Sigmoid colon (tissue), 7 donors: ENCODE measurements around the gene EGF. TPM values are rescaled to one million over a fixed set of nuclear protein-coding genes. Genes with fewer than 3 reads are reported as not detected.
"Not testable (repeated sequence)": the region's sequence is repeated elsewhere in the genome, so short reads cannot be mapped to it uniquely, and the experiment has no call there.

Experiments used
- DNase-seq: peaks from one replicate; pipeline ENCODE4 v3.0.0-alpha.2; 2019
- H3K27ac ChIP-seq, 4 donors: fragments of 200-600 bp; sonication (generic); one replicate each; pipeline ENCODE4 v1.5.1; 2016 to 2019; ENCODE audit warnings: mild to moderate bottlenecking in 1 of 4
- H3K27me3 ChIP-seq, 3 donors: fragments of 200-600 bp; sonication (generic); one replicate each; pipeline ENCODE4 v1.5.1; 2019; ENCODE audit warnings: mild to moderate bottlenecking in 1 of 3
- H3K36me3 ChIP-seq, 4 donors: fragments of 200-600 bp; sonication (generic); one replicate each; pipeline ENCODE4 v1.5.1; 2016 to 2019
- H3K4me1 ChIP-seq, 4 donors: fragments of 200-600 bp; sonication (generic); one replicate each; pipeline ENCODE4 v1.5.1; 2017 to 2019
- H3K4me3 ChIP-seq, 4 donors: fragments of 200-600 bp; sonication (generic); one replicate each; pipeline ENCODE4 v1.5.1; 2017 to 2019; ENCODE audit warnings: mild to moderate bottlenecking in 2 of 4, moderate library complexity in 1 of 4
- H3K9me3 ChIP-seq, 4 donors: fragments of 200-600 bp in 3 of 4; sonication (generic) in 3 of 4; one replicate each; pipeline versions ENCODE4 v1.5.1 to v1.6.1; 2013 to 2019
- CTCF ChIP-seq, 4 experiments: fragments of 450-650 bp in 3 of 4; fragments of 200-600 bp in 1 of 4; IDR thresholded peaks; one replicate each; pipeline ENCODE4 v1.5.1; 2016 to 2019; ENCODE audit warnings: antibody characterized with exemption in 4 of 4, mild to moderate bottlenecking in 3 of 4, moderate library complexity in 2 of 4
- EP300 ChIP-seq, 4 donors: sonication (generic); formaldehyde crosslinking; IDR thresholded peaks; one replicate each; pipeline ENCODE4 v1.6.1; 2017; ENCODE audit warnings: antibody characterized with exemption in 4 of 4
- POLR2A ChIP-seq, 2 donors: fragments of 450-650 bp; IDR thresholded peaks; one replicate each; pipeline ENCODE4 v1.6.1; 2016; ENCODE audit warnings: antibody characterized with exemption in 2 of 2, mild to moderate bottlenecking in 2 of 2, moderate library complexity in 2 of 2
- POLR2AphosphoS5 ChIP-seq, 4 donors: sonication (generic); formaldehyde crosslinking; IDR thresholded peaks; one replicate each; pipeline ENCODE4 v1.6.1; 2017; ENCODE audit warnings: antibody characterized with exemption in 4 of 4
- WGBS, 2 donors: extraction: QIAGEN DNeasy Blood & Tissue Kit; methylation state at CpG; one replicate each; pipeline ENCODE4 v1.1.7; 2013; 5-methylcytosine and 5-hydroxymethylcytosine counted together
- intact Hi-C: fragments of 100-400 bp; cut with DNase I; formaldehyde crosslinking; loops from one replicate; pipeline ENCODE4 v1.15.1; 2023
- polyA plus RNA-seq, 3 donors: library from polyadenylated mRNA; stranded (reverse); fragments of 200-250 nt; gene quantifications; one replicate each; pipeline ENCODE4 v1.2.3, GENCODE V29; 2013
- total RNA-seq, 4 donors: library from RNA; depleted of rRNA; stranded (reverse); fragments of >200 nt; gene quantifications; one replicate each; pipeline ENCODE4 v1.1.0, GENCODE V29; 2016
- donor health status: healthy with polysubstance abuse.
- donor health status: Bipolar disorder and iron deficiency.
- donor health status: healthy.

EGF gene
- total and polyA plus RNA-seq, 7 donors = 0.46 to 1.3 (median 0.70) TPM; not detected in 1

DNA sequence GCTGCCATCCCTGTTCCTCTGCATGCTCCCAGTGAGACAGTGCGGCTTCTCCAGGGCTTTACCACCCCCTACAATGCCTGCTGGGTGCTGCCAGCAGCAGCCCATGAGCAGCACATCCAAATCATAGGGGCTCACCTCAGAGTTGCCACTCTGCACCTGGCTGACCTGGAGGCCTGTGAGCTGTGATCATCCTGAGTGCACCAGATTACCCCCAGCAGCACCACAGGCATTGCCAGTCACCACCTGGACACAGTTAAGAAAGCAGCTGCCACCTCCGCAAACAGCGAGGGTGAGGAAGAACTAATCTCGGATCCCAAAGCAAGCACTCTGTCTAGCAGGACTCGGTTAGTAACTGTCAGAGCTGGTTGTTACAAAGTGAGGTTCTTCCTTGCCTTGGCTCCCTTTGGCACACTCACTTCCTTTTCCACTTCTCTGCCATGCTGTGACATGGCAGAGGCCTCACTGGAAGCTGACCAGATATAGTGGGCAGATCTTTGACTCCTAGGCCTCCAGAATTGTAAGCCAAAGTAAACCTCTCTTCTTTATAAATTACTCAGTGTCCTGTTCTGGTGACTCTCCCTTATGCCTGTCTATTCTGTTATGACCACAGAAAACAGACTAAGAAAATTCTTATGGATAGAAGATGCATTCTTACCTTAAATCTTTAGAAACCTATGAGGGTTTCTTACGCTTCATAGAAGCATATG, 39.6 kb upstream of the EGF start:
- TF ChIP-seq CTCF (IDR thresholded peaks at IDR 0.05) (no peak), POLR2A (IDR thresholded peaks at IDR 0.05) (no peak), POLR2AphosphoS5 (IDR thresholded peaks at IDR 0.05) (no peak), EP300 (IDR thresholded peaks at IDR 0.05) (no peak)
- Histone ChIP-seq H3K36me3 (peaks cover 0 to 8% (median 2%) of the 10 kb centered on the region in 4 donors), H3K27me3 (no peaks in the 10 kb centered on the region), H3K4me1 (no peaks in the 10 kb centered on the region), H3K4me3 (no peak overlapping the region), H3K9me3 (peaks cover 0 to 2% (median 0%) of the 10 kb centered on the region in 4 donors), H3K27ac (no peak overlapping the region)
- intact Hi-C loops = no loop called here
- DNase-seq = no peak
- WGBS, 2 donors = 96 to 98% methylated on average over 6 of the region's 6 CpGs

GRCh38 chr4:109873791-109874514, 38.7 kb upstream of the EGF start:
- peaks cover 0 to 8% (median 2%) of the 10 kb centered on the region in 4 donors for H3K36me3 ChIP-seq
- H3K27ac ChIP-seq = no peak overlapping the region
- TF ChIP-seq EP300 (IDR thresholded peaks at IDR 0.05) = no peak
- no peak for TF ChIP-seq POLR2AphosphoS5 (IDR thresholded peaks at IDR 0.05)
- peaks cover 0 to 2% (median 0%) of the 10 kb centered on the region in 4 donors for H3K9me3 ChIP-seq
- intact Hi-C loops = no loop called here
- no peak for DNase-seq
- no peaks in the 10 kb centered on the region for H3K4me1 ChIP-seq
- WGBS, 2 donors = 73% methylated on average over 11 of the region's 11 CpGs
- no peak overlapping the region for H3K4me3 ChIP-seq
- H3K27me3 ChIP-seq = no peaks in the 10 kb centered on the region

DNA sequence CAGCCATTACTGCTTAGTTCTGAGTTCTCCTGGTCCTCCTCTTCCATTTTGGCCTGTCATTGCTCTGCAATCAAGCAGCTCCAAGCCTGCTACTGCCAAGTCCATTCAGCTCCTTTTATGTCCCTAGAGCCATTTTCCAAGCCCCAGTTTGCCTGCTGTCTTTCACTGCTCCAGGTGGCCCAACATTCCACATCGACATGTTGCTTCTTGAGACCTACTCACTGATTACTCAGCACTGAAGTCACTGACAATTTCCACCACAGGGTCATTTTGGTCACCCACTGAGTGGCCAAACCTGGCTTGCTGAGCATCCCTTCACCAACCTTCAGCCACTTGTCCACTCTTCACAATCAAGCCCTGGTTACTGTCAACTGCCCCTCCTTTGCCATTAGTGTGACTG, 37.6 kb upstream of the EGF start:
- DNase-seq = no peak
- peaks cover 0 to 2% (median under 1%) of the 10 kb centered on the region in 4 donors for H3K36me3 ChIP-seq
- H3K4me1 ChIP-seq = no peaks in the 10 kb centered on the region
- TF ChIP-seq POLR2A (IDR thresholded peaks at IDR 0.05) (no peak), POLR2AphosphoS5 (IDR thresholded peaks at IDR 0.05) (no peak), EP300 (IDR thresholded peaks at IDR 0.05) (no peak), CTCF (IDR thresholded peaks at IDR 0.05) (no peak)
- no peak overlapping the region for H3K27ac ChIP-seq
- no peaks in the 10 kb centered on the region for H3K27me3 ChIP-seq
- no peak overlapping the region for H3K4me3 ChIP-seq
- WGBS, 2 donors = 97 to 100% methylated on average over 1 of the region's 1 CpG
- H3K9me3 ChIP-seq = peaks cover 0 to 2% (median 0%) of the 10 kb centered on the region in 4 donors
- intact Hi-C loops = no loop called here

- H3K27ac ChIP-seq, DNase-seq, H3K36me3 ChIP-seq, H3K4me3 ChIP-seq, H3K4me1 ChIP-seq, intact Hi-C loops, H3K9me3 ChIP-seq, H3K27me3 ChIP-seq: not testable (repeated sequence)
- WGBS, 2 donors = 83 to 84% methylated on average over 2 of the region's 2 CpGs
Observed at GRCh38 chr4:109875553-109875952, 37.1 kb upstream of the EGF start.

- intact Hi-C loops = no loop called here
- Histone ChIP-seq H3K36me3 (no peaks in the 10 kb centered on the region), H3K9me3 (peaks cover 0 to 2% (median 0%) of the 10 kb centered on the region in 4 donors), H3K4me1 (no peaks in the 10 kb centered on the region), H3K27me3 (no peaks in the 10 kb centered on the region), H3K27ac (no peak overlapping the region), H3K4me3 (no peak overlapping the region)
- TF ChIP-seq EP300 (IDR thresholded peaks at IDR 0.05) (no peak), POLR2AphosphoS5 (IDR thresholded peaks at IDR 0.05) (no peak), POLR2A (IDR thresholded peaks at IDR 0.05) (no peak), CTCF (IDR thresholded peaks at IDR 0.05) (no peak)
- 93 to 98% methylated on average over 2 of the region's 2 CpGs for WGBS, 2 donors
- no peak for DNase-seq
Observed at GRCh38 chr4:109876634-109877265, 35.9 kb upstream of the EGF start.
